Ramos (cell line): Measurements from ENCODE around the gene FGA.
"Not testable (repeated sequence)": the region's sequence is repeated elsewhere in the genome, so short reads cannot be mapped to it uniquely, and the experiment has no call there.

Experiments used
- in situ Hi-C: fragments of 300-500 bp; cut with MboI; formaldehyde crosslinking; loops from one replicate; pipeline ENCODE4 v1.14.3; 2022; ENCODE audit warnings: low sequenced_read_pairs; ENCODE audit not compliant: unreplicated experiment

The FGA gene

DNA sequence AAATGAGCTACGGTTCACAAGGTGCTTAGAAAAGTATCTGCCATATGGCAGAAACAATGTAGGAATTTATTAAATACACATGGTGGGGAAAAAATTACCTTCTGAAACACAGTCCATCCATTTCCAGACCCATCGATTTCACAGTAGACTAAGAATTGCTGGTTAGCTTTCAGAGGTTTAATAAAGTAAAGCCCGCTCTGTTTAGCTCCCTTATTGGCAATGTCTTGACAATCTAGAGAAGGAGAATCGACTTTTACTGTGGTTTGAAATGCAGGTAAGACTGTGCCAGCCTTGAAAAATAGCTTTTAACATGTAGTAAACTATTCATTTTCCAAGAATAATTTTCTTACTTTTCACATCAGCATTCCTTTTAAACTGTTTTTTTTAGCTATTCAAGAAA, 19.0 kb upstream of the FGA start:
- in situ Hi-C loops = no loop called here

DNA sequence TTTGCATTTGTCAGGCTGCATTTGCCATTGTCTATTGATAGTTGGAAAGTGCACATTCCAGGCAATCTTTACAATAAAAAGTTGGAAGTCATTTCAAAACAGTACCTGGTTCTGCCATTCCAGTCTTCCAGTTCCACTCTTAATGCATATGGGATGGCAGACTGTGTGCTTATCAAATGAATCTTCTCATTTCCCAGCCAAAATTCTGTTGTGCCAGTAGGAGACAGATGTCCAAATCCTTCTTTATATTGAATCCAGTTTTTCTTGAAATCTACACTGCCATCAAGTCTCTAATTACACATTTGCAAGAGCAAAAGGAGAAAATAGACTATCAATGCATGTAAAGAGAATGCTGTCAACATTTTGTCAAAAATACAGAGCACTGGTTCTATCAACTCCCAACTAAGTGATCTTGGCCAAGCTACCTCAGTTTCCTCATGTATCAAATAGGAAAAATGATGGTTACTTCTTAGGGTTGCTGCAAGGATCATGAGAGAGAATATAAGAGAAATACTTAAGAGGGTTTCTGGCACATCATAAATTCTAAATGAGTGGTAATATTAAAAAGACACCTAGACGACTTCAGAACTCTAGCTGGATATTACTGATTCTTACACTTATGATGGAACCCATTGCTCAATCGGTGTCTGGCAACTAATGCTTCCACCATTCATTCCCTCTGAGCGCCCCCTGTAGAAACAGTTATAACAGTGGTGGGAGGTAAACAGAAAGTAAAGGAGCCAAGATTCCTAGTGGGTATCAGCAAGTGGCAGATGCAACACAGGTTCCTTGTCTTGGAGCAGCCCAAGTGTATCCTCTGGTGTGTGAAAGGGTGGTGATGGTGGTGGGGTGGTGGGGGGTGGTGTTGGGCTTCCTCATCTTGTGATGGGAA, 18.1 kb upstream of the FGA start:
- in situ Hi-C loops = no loop called here

DNA sequence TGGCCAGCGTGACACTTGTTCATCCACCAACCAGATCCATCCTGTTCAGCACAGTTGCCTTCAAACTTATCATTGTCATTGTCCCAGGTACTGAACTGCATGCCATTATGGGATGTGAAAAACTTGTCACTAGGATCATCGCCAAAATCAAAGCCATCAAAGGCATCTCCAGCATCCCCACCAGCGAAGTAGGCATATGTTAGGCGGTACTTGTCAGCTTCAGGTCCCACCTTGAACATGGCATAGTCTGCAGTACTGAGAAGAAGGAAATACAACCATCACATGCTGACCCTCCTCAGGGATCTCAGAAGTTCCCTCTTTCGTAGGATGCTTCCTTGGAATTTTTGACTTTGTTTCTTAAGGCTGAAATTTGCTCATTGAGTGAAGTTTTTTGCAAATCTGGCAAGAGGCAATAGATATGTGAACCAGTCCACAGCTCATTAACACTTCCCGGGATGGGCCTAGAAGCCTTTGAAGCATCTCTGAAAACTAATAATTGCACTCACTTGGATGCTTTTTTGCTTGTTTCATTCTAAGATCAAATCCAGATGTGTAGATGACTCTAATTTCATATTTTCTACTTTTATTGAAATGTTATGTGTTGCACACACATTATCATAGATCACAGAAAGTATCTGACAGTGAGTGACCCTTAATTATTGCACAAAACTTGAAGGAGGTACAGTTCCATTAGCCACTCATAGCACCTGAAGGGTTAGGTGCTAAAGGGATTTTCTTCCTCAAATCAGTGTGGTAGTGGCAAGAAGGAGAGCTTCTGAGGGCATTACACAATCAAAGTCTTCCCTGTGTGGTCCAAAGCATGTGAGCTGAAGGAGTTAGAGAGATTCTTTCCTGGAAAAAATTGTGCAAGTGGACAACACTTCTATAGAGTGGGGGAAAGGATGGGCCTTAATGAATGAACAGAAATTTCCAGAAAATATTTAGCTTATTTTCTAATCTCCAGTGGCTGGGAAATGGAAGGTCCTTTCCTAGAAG, 16.5 kb upstream of the FGA start:
- in situ Hi-C loops = no loop called here

DNA sequence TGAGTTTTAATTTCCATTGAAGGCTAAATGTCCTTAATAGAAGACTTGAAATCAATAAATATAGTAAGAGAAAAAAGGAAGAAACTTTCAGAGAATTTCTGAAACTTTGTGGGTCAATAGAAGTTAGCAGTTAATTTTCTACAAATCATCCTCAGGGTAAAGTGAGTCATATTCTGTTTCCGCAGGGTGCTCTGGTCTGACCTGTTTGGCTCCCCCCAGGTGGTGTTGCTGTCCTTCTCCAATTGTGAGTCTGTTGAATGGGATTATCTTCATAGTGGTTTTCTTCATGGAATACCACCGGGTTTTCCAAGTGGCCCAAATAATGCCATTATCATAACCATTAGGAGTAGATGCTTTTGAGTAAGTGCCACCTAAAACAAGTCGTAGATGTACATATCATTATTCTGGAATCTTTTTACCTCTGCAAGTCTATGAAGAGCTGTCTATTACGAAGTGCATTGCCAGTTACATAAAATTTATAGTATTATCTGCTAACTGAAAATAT, 14.2 kb upstream of the FGA start:
- in situ Hi-C loops = no loop called here

DNA sequence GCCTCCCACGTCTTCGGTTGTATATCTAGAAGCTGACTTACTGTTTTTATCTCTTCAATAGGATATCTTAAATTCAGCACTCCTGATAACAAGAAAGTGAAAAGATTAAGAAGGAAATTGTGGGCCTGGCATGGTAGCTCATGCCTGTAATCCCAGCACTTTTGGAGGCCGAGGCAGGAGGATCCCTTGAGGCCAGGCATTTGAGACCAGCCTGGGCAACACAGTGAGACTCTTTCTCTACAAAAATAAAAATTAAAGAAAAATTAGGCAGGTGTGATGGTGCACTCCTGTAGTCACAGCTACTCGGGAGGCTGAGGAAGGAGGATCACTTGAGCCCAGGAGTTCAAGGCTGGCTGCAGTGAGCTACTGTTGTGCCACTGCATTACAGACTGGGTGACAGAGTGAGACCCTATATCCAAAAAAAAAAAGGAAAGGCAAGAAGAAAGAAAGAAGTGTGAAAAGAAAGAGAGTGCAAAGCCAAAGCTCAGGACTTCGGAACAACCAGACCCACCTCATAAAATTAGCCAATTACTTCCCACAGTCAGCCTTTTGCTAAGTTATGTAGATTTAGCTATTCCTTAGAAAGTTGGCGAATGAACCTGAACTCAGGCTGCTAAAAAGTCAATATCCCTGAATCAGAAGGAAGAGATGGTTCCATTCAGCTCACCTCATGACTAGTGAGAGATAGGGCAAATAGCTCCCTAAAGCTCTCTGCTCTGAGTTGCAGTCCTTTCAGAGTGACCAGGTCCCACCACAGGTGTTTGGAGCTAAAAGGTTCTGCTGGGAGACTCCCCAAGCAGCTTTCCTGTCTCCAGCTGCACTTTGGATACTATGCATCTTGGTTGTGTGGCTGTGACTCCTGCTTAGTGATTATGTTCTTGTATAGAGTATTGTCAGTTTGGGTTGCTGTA, 12.7 kb upstream of the FGA start:
- in situ Hi-C loops = no loop called here

DNA sequence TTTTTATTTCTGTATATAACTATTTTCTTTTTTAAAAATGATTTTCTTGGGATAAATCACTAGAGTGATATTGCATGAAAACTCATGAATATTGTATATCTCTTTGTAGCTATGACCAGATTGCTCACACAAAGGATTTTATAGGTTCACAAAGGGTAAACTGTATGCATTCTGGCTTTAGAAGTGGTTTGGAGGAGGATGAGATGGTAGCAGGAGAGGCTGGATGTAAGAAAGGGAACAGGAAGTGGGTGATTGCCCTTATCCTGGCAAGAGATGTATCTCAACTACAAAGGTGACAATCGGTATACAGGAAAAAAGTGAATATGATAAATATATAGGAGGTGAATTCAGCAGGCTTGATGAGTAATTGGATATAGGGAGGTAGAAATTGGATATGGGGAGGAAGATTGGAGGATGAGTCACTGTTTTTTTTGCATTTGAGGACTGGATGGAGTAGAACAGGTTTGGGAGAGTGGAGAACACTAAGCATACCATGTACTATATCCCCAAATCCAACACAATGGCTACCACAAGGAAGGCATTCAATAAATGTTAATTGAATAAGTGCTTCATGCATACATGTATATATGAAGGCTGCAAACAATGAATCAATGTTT, 12.0 kb upstream of the FGA start:
- in situ Hi-C loops = no loop called here

DNA sequence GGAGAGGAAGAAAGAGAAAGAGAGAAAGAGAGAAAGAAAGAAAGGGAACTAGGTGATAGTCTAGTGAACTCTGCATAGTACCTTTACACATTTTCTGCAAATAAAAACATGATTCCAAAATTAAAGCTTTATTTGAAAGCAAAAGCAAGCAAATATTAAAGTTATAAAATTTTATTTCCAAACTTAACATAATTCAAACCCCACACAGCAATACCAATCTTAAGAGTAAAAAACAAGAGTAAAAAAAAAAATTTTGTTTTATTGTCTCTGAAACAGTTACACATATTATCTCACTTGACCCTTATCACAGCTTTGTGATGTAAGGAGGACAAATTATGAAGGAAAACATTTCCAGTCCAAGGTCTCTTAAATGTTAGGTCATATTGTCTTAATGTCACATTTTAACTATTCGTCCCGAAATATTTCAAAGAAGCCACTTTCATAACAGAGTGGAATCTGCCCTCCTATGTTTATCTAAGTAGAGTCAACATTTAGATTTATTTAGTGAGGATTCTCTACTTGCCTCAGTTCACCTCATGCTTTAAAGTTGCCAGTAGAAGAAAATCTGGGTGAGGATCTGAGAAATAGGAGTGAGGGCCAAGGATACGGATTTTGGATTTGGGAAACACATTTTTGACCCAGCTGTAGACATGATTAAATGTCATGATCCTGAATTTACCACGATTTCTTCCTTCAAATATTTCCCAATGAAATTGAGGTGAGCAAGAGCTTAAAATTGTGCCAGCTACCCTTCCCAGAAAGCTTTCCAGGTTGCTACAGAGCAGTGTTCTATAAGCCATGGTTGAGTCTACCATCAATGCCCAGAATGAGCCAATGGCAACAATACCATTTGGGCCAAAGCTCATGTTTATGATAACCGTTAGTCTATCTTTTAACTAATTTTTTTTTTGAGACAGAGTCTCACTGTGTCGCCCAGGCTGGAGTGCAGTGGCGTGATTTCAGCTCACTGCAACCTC, 7.5 kb upstream of the FGA start:
- in situ Hi-C loops = no loop called here

DNA sequence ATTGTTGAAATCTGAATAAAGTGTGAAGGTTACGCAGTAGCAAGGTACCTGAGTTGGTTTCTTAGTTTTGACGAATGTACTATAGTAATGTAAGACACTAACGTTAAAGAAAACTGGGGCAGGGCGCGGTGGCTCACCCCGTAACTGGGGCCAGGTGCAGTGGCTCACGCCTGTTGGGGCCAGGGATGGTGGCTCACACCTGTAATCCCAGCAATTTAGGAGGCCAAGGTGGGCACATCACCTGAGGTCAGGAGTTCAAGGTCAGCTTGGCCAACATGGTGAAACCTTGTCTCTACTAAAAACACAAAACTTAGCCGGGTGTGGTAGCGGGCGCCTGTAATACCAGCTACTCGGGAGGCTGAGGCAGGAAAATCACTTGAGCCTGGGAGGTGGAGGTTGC, 6.7 kb upstream of the FGA start:
- in situ Hi-C loops = not testable (repeated sequence)

DNA sequence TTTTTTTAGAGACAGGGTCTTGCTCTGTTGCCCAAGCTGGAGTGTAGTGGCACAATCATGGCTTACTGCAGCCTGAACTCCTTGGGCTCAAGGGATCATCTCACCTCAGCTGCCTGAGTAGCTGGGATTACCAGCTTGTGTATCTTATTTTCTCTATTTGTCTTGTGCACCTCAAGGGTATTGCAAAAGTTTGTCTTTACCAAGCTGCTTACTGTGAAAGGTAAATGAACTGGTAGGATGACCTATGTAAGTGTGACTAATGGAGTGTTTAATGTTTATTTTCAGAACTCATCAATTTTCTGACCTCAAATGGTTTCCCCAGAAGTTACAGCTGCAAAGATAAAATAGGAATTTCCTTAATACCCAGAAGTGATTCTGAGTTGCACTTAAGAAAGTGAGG, 5.3 kb upstream of the FGA start:
- in situ Hi-C loops = no loop called here

DNA sequence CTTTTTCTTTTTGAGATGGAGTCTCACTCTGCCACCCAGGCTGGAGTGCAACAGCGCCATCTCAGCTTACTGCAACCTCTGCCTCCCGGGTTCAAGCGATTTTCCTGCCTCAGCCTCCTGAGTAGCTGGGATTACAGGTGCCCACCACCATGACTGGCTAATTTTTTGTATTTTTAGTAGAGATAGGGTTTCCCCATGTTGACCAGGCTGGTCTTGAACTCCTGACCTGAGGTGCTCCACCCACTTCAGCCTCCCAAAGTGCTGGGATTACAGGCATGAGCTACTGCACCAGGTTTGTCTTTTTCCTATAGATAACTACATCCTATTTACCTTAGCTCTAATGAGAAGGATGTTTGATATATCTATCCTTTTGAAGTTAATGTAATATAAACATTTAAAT, 3.8 kb upstream of the FGA start:
- in situ Hi-C loops = not testable (repeated sequence)

DNA sequence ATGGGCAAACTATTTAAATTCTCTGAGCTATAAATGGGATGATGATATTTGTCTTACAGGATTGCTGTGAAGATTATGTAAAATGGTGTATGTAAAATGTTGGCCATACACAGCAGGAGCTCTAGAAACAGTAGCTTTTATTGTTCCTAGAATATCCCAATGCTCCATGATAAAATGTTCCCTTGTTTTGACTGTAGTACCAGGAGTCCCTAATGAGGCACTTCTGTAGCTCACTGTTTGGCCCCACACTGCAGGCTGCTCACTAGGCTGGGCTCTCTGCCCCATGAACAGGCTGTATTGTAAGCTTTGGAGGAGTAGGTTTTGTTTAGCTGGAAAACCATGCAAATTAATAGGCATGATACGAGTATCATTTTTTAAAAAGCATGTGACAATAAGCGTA, 3.3 kb upstream of the FGA start:
- in situ Hi-C loops = no loop called here

DNA sequence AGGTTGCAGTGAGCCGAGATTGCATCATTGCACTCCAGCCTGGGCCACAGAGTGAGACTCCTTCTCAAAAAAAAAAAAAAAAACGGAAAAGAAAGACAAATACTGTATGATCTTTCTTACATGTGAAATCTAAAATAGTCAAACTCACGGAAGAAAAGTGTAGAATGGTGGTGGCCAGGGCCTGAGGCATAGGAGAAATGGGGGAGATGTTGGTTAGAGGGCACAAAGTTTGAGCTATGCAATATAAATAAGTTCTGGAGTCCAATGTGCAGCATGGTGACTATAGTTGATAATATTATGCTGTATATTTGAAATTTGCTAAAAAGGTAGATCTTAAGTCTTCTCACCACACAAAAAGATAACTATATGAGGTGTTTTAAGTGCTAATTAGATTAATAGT, 1.3 kb upstream of the FGA start:
- in situ Hi-C loops = no loop called here

DNA sequence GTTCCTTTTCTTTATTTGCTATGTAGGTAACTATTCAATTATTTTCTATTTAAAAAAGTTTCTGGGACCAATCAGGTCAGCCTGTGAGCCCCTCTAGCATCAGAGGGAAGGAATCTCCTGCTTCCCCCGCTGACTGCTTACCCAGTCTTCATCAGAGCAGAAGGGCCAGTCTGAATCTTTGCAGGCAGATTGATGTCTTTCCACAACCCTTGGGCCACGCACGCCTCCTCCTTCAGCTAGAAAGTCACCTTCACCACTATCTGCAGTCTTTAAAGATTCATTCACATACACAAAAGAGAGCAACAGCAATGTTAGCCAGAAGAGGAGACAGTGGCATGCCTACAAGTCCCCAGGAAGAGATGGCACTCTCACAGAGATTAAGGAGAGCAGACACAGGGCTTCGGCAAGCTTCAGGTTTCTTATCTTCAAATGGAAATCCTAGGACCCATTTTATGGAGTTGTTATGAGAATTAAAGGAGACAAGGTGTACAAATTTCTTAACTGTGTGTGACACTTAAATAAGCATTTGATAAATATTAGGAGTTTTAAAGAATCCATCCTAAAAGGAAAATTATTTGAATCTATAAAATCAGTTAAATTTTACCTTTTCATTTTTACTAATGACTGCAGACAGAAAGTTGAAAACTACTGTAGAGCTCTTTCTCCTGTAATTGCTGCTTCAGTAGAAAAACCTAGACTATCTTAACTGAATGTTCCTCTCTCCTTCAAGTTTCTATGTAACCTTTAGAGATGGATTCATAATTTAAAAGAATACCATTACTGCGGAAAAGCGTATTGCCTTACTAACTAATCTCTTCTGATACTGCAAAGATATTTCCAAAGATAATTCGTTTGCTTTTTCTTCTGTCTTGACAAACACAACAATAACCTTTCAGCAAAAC, 995 bp downstream of the FGA start:
- in situ Hi-C loops = no loop called here

DNA sequence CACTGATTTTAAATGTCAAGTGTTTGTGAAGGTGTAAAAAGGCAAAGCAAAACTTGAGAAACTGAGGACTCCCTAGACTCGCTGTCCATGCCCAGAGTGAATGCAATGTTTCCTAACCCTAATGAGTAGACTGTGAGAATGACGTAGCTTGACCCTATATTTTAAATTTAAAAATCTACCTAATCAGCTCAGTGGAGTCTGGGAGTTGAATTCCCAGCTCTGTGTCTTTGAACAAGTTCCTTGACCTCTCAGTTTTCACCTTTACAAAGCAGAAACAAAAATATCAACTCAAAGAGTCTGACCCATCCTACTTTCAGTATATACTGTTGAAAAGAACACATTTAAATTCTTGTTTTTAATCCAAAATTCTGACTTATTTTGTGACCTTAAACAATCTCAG, 2.3 kb downstream of the FGA start:
- in situ Hi-C loops = no loop called here

DNA sequence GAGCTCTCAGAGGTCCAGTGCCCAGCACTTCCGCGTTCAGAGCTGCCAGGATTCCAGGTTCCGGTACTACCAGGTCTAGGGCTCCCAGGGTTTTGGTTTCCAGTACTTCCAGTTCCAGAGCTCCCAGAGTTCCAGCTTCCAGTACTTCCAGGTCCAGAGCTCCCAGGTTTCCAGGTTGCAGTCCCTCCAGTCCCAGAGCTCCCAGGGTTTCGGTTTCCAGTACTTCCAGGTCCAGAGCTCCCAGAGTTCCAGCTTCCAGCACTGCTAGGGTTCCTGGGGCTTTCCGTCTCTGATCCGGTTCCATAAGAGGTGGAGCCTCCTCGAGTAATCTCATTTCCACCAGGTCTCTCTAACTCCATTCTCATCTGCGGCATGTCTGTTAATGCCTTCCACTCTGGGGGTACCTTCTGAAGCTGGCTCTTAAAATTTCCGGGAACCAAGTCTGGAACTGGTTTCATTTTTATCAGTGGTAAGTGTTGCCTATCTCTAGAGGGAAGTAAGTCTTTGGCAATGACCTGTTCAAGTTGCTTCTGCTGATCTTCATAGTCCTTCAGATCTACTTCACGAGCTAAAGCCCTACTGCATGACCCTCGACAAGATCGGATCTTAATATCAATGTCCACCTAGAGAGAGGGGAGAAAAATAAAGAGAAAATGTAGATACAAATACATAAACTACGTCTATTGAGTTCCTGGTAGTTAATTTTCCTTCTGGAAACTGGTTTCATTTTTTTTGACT, 4.1 kb downstream of the FGA start:
- in situ Hi-C loops = no loop called here

DNA sequence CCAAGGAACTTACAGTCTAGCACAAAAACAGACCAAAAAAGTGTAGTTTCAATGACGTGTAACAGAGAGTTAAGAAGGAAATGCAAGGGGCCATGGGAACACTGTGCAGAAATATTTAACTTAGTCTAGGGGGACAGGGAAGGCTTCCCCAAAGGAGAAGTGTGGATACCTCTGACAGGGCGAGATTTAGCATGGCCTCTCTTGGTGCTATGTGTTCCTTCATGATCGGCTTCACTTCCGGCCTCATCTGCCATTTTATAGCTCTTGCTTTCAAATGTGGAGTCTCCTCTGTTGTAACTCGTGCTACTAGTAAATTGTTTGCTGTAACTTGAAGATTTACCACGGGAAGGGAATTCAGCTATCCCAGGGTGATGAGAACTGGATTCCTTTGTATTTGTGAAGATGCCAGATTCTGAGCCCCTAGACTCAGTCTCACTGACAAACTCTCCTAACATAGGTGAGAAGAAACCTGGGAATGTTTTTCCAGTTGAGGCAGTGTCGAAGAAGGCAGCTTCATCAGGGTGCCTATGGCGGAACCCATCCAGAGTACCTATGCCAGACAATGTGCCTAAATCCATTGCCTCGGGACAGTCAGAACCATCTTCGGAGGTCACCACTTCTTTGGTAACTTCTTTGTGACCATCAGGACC, 5.0 kb downstream of the FGA start:
- in situ Hi-C loops = no loop called here
